ENCODE results near the gene THAP7. TPM values are rescaled to one million over a fixed set of nuclear protein-coding genes. Genes with fewer than 3 reads are reported as not detected.

THAP7 gene
- total and polyA plus RNA-seq, 8 donors: 9.0 to 54.9 (median 13.8) TPM

- WGBS, 2 donors: 92 to 97% methylated on average over 15 to 16 of the region's 16 CpGs
- no peak for TF ChIP-seq CTCF (IDR thresholded peaks at IDR 0.05)
- intact Hi-C loops (cut with DNase I): no loop called here
- H3K4me1 ChIP-seq: no peaks in the 10 kb centered on the region
- FAIRE-seq (no peak), DNase-seq (peak in 1 of 6 donors; percentile 49), ATAC-seq (no peak)
- no peaks in the 10 kb centered on the region for H3K9me3 ChIP-seq
- H3K27me3 ChIP-seq: no peaks in the 10 kb centered on the region
- H3K4me3 ChIP-seq: no peak overlapping the region
- H3K36me3 ChIP-seq: peaks cover 0 to 24% (median 0%) of the 10 kb centered on the region in 3 donors
- no peak overlapping the region for H3K27ac ChIP-seq
Measured at GRCh38 chr22:20988573-20989322, 13.2 kb downstream of the THAP7 start.

- Histone ChIP-seq H3K27me3 (no peaks in the 10 kb centered on the region), H3K36me3 (peaks cover 0 to 17% (median 0%) of the 10 kb centered on the region in 3 donors), H3K27ac (no peak overlapping the region), H3K9me3 (no peaks in the 10 kb centered on the region), H3K4me1 (peaks cover 0 to 6% (median 0%) of the 10 kb centered on the region in 3 donors), H3K4me3 (no peak overlapping the region)
- ATAC-seq: no peak
- no peak for TF ChIP-seq CTCF (IDR thresholded peaks at IDR 0.05)
- intact Hi-C loops (cut with DNase I): no loop called here
- no peak for FAIRE-seq
- WGBS, 2 donors: 89 to 94% methylated on average over 14 of the region's 14 CpGs
- peak in 1 of 6 donors; percentile 50 for DNase-seq
Measured at GRCh38 chr22:20987375-20987774, 14.5 kb downstream of the THAP7 start.

GRCh38 chr22:20986365-20986764 lies 15.6 kb downstream of the THAP7 start:
- no peak for DNase-seq
- WGBS, 2 donors: 59 to 91% methylated on average over 1 of the region's 1 CpG
- ATAC-seq: no peak
- no peak for TF ChIP-seq CTCF (IDR thresholded peaks at IDR 0.05)
- peaks cover 0 to 7% (median under 1%) of the 10 kb centered on the region in 3 donors for H3K4me1 ChIP-seq
- intact Hi-C loops (cut with DNase I): no loop called here
- H3K27ac ChIP-seq: no peak overlapping the region
- no peak overlapping the region for H3K4me3 ChIP-seq
- no peak for FAIRE-seq
- H3K9me3 ChIP-seq: no peaks in the 10 kb centered on the region
- H3K27me3 ChIP-seq: no peaks in the 10 kb centered on the region
- peaks cover 0 to 9% (median 0%) of the 10 kb centered on the region in 3 donors for H3K36me3 ChIP-seq

- TF ChIP-seq CTCF (IDR thresholded peaks at IDR 0.05): no peak
- peaks cover 0 to 9% (median 0%) of the 10 kb centered on the region in 3 donors for H3K36me3 ChIP-seq
- intact Hi-C loops (cut with DNase I): no loop called here
- ATAC-seq (no peak), DNase-seq (peak in 1 of 6 donors; percentile 36), FAIRE-seq (no peak)
- 91 to 94% methylated on average over 7 of the region's 7 CpGs for WGBS, 2 donors
- no peaks in the 10 kb centered on the region for H3K9me3 ChIP-seq
- no peak overlapping the region for H3K27ac ChIP-seq
- H3K4me3 ChIP-seq: no peak overlapping the region
- H3K4me1 ChIP-seq: peaks cover 0 to 13% (median 4%) of the 10 kb centered on the region in 3 donors
- no peaks in the 10 kb centered on the region for H3K27me3 ChIP-seq
Measured at GRCh38 chr22:20985720-20986119, 16.2 kb downstream of the THAP7 start.

Data from pancreas (tissue), 10 donors.